ENCODE measurements around the gene XCL2. TPM values are rescaled to one million over a fixed set of nuclear protein-coding genes. Genes with fewer than 3 reads are reported as not detected.

The XCL2 gene
- total and polyA plus RNA-seq, 10 of the 15 experiments (the other 5 are each of a cell fraction or from before 2014, with no cell fraction given) = 0.50 to 299 (median 4.8) TPM

GRCh38 chr1:168529518-168529917 is 14.3 kb downstream of the XCL2 start:
- ChIA-PET POLR2A (no interaction called here), CTCF (no interaction called here), RAD21 (ENCODE audit: unreplicated experiment) (interaction anchor here (1.0 kb wide), 1 partner anchor 85 kb away, joined by 3 read pairs; no protein-coding TSS in a partner anchor), SMC1A (ENCODE audit: uncharacterized antibody, unreplicated experiment) (interaction anchor here (1.3 to 5.5 kb wide), 3 partner anchors 10 to 74 kb away, joined by 3 to 21 read pairs (median 6); no protein-coding TSS in a partner anchor)
- ATAC-seq (no peak), DNase-seq (ENCODE audit: low read depth, low spot score) (no peak), FAIRE-seq (no peak)
- Histone ChIP-seq H3K4me2 (ENCODE audit: control insufficient read depth, insufficient read depth) (no peak overlapping the region), H4K20me1 (ENCODE audit: control insufficient read depth, insufficient read depth) (no peaks in the 10 kb centered on the region), H3K9ac (ENCODE audit: control insufficient read depth, insufficient read depth, low read length) (no peak overlapping the region), H3K27ac (ENCODE audit: control insufficient read depth, insufficient read depth) (no peak overlapping the region), H3K27me3 (replicated peaks in 1 of 2; ENCODE audit: control insufficient read depth in 2 of 2, insufficient read depth in 2 of 2, low read length in 1 of 2) (no peaks in the 10 kb centered on the region), H3K9me3 (replicated peaks; ENCODE audit: control insufficient read depth, insufficient read depth, low read length) (no peaks in the 10 kb centered on the region), H3K36me3 (ENCODE audit: control insufficient read depth in 2 of 2, insufficient read depth in 2 of 2, low read length in 1 of 2) (no peaks in the 10 kb centered on the region), H3K4me3 (no peak overlapping the region), H3K4me1 (ENCODE audit: control insufficient read depth, insufficient read depth, low read length) (no peaks in the 10 kb centered on the region), H3K79me2 (ENCODE audit: control insufficient read depth, insufficient read depth, low read length) (no peaks in the 10 kb centered on the region), H2AFZ (ENCODE audit: control insufficient read depth, low read depth, low read length) (no peak overlapping the region)
- BruUV-seq (replicated peaks) = no TSS peak
- 86% methylated on average over 1 of the region's 1 CpG for WGBS (ENCODE audit: insufficient coverage, insufficient replicate concordance, low lambda C conversion rate, missing lambda C conversion rate)
- in situ Hi-C loops (cut with MboI) = no loop called here
- intact Hi-C loops (cut with micrococcal nuclease; ENCODE audit: unreplicated experiment) = no loop called here
- no peak for TF ChIP-seq RB1 (IDR thresholded peaks at IDR 0.05; ENCODE audit: borderline replicate concordance)
- no peak for TF ChIP-seq HCFC1 (IDR thresholded peaks at IDR 0.05; ENCODE audit: low read length)
- no peak for TF ChIP-seq NFYB (IDR thresholded peaks at IDR 0.05; ENCODE audit: insufficient read depth, low read depth, low read length)
- TF ChIP-seq EGR1 (IDR thresholded peaks at IDR 0.05; ENCODE audit: borderline replicate concordance in 1 of 2, low read depth in 2 of 2, low read length in 2 of 2) = no peak
- no peak for TF ChIP-seq BCL11A (IDR thresholded peaks at IDR 0.05; ENCODE audit: low read depth, low read length)
- TF ChIP-seq NFXL1 (IDR thresholded peaks at IDR 0.05; ENCODE audit: borderline replicate concordance) = no peak
- no peak for TF ChIP-seq PRDM15 (CRISPR knock-in tag; IDR thresholded peaks at IDR 0.05)
- no peak for TF ChIP-seq E2F4 (IDR thresholded peaks at IDR 0.05; ENCODE audit: low read depth, low read length)
- TF ChIP-seq EP300 (IDR thresholded peaks at IDR 0.05; ENCODE audit: borderline replicate concordance in 1 of 2, control insufficient read depth in 1 of 2, low read depth in 2 of 2, low read length in 2 of 2) = no peak
- no peak for TF ChIP-seq SPI1 (IDR thresholded peaks at IDR 0.05; ENCODE audit: borderline replicate concordance, insufficient read depth, low read depth, low read length)
- TF ChIP-seq MYB (IDR thresholded peaks at IDR 0.05; ENCODE audit: borderline replicate concordance, low read depth, low read length) = no peak
- TF ChIP-seq TCF12 (IDR thresholded peaks at IDR 0.05; ENCODE audit: low read depth, low read length) = no peak
- TF ChIP-seq CEBPB (IDR thresholded peaks at IDR 0.05; ENCODE audit: borderline replicate concordance in 1 of 2, low read depth in 2 of 2, low read length in 2 of 2) = no peak
- TF ChIP-seq KLF5 (IDR thresholded peaks at IDR 0.05; ENCODE audit: partially characterized antibody) = no peak
- no peak for TF ChIP-seq ZBTB11 (CRISPR knock-in tag; IDR thresholded peaks at IDR 0.05)
- no peak for TF ChIP-seq YBX1 (IDR thresholded peaks at IDR 0.05)
